ENCODE measurements around the gene ZNF366.

ZNF366 gene

DNA sequence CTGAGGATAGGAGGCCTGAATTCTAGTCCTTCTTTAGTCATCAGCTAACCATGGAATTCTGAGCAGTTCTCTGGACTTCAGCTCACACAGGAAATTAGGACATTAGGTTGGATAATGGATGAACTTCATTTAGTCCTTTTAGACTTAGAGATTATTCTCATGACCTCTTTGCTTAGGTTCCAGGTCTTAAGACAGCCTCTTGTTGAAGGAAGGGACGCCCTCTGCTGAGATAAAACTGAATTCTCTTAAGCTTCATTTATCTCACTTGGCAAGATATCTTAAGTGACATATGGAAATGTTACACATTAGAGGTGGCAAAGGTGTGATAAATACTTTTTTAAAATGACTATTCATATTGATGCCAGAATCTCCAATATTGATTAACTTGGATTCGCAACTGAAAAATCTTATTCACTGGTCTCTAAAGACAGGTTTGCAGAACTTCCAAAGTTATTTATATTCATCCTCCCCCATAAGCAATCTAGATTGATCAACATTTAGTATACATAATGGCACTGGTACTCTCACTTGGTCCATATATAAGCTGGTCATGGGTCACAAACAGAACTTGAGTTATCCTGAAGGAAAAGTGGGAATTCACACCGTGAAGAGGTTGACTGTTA is 16.9 kb upstream of the ZNF366 start:
- DNase-seq: peak in 2 of 42 donors; percentile 22 to 44
- intact Hi-C loops (cut with DNase I): loop anchor here (5.0 kb wide), 1 partner anchor 157 kb away; no protein-coding TSS in a partner anchor

DNA sequence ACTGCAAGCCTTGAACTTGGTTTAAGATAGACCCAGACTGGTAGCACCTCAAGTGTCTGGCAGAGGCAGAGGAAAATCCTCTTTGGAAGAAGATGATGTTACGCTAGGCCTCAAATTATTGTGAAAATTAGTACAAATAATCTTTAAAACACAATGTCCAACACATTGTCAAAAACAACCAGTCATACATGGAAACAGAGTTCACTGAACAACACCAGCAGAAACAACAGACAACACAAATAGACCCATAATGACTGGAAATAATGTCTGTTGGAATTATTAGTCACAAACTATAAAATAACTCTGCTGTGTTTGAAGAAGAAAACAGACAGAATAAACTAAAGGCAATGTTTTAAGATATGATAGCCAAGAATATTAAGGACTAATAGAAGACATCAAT is 15.4 kb upstream of the ZNF366 start:
- intact Hi-C loops (cut with DNase I): loop anchor here (5.0 kb wide), 1 partner anchor 155 kb away; no protein-coding TSS in a partner anchor
- DNase-seq: no peak

GRCh38 chr5:72519111-72519510 is 11.9 kb upstream of the ZNF366 start:
- intact Hi-C loops (cut with DNase I): no loop called here

DNA sequence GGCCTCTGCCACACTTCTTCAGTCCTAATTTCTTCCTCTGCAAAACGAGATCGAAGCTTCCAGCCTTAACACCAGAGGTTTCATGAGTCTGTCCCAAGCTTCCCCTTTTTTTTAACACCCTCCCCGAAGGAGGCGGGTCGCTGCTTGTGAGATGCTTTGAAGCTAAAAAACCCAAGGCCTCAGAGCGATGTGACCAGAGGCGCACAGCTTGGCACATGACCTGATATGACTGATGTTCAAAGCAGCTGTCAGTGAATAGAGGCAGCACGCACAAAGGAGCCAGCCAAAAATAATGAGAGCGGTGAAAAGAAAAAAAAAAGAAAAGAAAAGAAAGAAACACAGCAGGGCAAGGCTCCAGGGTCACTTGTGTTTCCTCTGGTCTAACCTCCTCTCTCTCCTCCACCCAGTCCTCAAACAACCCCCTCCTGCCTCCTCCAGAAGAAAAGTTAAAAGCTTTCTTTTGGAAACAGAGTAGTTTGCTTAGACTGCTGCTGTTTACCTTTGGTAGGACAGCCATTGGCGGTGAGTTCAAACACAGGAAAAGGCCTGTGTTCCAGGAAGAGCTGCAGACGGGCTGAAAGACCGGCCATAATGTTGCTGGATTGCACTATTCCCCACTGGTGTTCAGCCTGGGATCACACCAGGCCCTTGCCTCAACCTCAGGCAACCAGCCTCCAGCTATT is 10.9 kb upstream of the ZNF366 start:
- DNase-seq: peak in 12 of 42 donors; percentile 9 to 46 (median 20)
- intact Hi-C loops (cut with DNase I): no loop called here

More at GRCh38 chr5:72519111-72519510, 11.9 kb upstream of the ZNF366 start:
- DNase-seq: peak in 18 of 42 donors; percentile 17 to 75 (median 42)

GRCh38 chr5:72516916-72517315 is 9.7 kb upstream of the ZNF366 start:
- no peak for DNase-seq
- intact Hi-C loops (cut with DNase I): no loop called here

GRCh38 chr5:72515211-72515610 is 8.0 kb upstream of the ZNF366 start:
- intact Hi-C loops (cut with DNase I): no loop called here
- no peak for DNase-seq

DNA sequence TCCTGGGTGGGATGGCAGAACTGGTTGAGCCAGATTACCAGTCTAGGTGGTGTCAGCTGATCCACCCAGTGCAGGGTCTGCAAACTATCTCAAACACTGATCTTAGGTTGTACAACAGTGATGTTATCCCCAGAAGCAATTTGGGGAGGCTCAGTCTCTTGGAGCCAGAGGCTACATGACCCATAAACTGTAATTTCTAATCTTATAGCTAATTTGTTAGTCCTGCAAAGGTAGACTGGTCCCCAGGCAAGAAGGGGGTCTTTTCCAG is 5.3 kb upstream of the ZNF366 start:
- intact Hi-C loops (cut with DNase I): no loop called here
- DNase-seq: no peak

DNA sequence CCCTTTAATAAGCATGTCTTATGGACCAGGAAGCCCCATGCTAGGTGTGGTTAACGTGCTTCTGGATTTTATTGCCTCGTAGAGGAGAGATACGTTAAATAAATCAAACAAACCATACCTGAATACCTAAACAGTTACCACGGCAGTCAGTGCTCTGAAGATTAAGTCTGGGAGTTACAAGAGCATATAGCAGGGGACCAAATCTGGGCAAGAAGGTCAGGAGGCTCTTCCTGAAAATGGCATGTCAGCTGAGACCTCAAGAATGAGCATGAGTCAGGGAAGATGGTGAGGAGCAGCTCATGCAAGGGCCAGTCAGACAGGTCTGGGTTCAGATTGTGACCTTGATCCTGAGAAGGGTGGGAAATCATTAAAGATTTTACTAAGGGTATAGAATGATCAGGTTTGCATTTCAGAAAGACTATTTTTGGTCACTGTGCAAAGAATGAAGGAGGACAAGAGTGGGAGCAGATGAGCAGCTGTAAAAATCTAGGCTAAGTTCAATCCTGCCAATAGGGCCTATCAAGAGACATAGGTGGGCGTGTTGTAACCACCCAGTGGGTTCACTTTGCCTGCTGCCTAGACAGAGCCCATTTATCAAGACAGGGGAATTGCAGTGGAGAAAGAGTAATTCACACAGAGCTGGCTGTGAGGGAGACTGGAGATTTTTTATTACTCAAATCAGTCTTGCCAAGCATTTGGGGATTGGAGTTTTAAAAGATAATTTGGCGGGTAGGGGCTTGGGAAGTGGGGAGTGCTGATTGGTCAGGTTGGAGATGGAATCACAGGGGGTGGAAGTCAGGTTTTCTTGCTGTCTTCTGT is 4.8 kb upstream of the ZNF366 start:
- DNase-seq: peak in 5 of 42 donors; percentile 14 to 59 (median 33)
- intact Hi-C loops (cut with DNase I): no loop called here

GRCh38 chr5:72511366-72511765 is 4.2 kb upstream of the ZNF366 start:
- no peak for DNase-seq
- intact Hi-C loops (cut with DNase I): no loop called here

- DNase-seq: peak in 19 of 42 donors; percentile 7 to 62 (median 29)
- intact Hi-C loops (cut with DNase I): no loop called here
Observed at GRCh38 chr5:72510610-72511181, 3.5 kb upstream of the ZNF366 start.

DNA sequence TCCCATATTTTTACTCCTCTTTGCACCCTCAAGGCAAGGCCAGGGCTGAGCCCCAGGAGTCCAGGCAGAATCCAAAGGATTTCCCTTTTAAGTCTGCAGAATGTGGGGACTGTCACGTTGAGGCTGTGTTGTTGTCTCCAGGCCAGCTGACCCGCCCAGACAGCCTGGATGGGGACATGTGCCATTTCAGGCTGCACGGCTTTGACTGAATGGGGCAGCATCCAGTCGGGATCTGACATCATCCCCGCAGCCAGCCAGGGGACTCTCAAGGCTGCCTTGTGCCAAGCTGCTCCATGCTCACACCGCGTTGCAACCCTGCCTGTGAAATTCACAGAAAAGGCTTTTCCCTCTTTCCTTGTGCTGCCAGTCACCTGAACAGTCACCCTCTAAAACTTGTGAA is 2.2 kb upstream of the ZNF366 start:
- peak; percentile 28 to 89 (median 68) for DNase-seq
- intact Hi-C loops (cut with DNase I): no loop called here

DNA sequence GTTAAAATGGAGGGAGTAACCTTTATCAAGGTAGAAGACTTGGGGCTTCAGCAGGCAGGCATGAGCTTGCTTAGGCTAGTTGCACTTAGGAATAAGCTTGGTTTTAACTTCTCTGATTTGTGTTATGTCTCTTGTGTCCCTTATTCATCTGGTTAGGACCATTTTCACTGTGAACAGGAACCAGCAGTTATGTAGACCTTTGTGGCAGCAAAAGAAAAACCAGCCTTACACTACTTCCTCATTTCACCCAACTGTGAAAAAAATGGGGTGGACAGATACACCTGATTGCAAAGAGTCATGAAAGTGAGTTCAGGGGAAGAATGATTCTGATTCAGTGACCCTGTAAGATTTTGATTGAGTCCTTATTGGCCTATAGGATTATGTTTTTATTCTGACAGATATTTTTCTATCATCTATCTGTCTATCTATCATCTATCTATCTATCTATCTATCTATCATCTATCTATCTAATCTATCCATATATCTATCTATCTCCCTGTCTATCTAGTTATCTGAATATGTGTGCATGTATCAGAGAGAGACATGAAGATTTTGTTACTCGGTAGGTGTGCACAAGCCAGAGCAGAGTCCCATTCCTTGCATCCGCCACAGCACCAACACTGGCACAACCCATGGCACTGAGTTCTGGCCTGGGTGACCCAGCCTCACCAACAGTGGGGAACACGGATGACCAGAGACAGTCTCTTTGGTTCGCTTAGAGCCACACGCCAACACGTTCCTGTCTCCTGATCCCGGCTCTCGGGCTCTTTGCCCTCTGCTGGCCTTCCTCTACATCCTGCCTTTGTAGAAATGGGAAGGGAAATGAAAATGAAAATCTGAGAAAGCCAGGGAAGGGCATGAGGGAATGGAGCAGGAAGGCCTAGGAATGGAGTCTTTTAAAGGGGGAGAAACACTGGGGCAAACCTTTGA is 1.3 kb upstream of the ZNF366 start:
- no peak for DNase-seq
- intact Hi-C loops (cut with DNase I): no loop called here

DNA sequence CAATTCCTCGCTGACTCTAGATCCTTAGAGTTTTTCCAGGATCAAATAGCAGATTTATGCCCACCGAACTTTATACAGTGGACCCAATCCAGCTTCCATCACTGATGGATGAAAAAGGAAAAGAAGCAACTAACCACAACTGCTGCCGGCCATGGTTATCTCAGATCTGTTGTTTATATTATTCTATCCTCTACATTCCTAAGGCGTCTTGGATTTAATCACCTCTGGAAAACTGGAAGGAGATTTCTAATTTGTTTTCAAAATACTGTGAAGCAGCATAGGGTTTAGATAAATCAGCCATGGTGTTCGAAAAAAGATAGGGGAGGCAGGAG is 663 bp upstream of the ZNF366 start:
- no peak for DNase-seq
- intact Hi-C loops (cut with DNase I): no loop called here

GRCh38 chr5:72506158-72506549 is 1.1 kb downstream of the ZNF366 start:
- DNase-seq: no peak
- intact Hi-C loops (cut with DNase I): no loop called here

GRCh38 chr5:72505539-72506157 is 1.6 kb downstream of the ZNF366 start:
- intact Hi-C loops (cut with DNase I): no loop called here
- no peak for DNase-seq

DNA sequence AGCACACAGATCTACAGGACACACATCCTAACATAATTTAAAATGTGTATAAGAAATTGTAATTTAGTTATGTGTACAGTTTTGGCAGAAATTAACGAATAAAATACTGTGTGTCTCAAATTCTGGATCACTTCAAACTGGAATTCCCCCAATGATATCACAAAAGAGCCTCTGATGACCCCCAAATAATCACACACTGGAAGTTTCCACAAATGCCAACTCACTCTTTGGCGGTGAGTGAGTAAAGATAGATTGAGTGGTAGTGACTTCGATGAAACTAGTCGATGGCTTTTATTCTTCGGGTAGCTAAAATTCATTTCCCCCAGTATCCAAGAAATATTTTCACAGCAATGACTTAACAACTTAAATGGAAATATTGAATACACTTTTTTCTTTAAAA is 2.2 kb downstream of the ZNF366 start:
- no peak for DNase-seq
- intact Hi-C loops (cut with DNase I): no loop called here

DNA sequence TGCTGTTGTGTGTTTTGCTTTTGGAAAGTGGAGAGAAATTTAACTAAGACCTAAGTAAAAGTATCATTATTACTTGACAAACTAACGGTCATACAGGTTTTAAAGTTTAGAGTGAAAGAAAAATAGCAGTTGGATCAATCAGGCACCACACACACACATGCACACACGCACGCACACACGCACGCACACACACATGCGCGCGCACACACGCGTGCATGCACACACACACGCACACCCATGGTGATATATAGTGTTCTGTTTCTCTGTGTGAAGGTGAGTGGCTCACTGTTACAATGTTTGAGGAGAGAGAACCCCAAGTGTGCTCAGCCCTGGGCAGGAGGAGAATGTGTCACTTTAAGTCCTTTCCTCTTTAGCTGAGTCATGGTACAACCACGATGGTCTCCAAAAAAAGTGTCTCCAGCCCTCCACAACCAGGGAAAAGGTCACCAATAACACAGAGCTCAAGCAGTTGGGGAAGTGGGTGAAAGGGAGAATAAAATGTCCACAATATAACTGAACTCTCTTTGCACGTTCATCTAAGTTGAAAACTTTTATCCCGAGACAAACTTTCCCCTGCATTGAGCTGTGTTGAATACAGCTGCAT is 3.2 kb downstream of the ZNF366 start:
- intact Hi-C loops (cut with DNase I): no loop called here
- DNase-seq: no peak

GRCh38 chr5:72501488-72501887 is 5.7 kb downstream of the ZNF366 start:
- no peak for DNase-seq

More at GRCh38 chr5:72501488-72501887, 5.7 kb downstream of the ZNF366 start:
- intact Hi-C loops (cut with DNase I): no loop called here

Measured in head of caudate nucleus (tissue), 42 donors.